HCT116 (cell line): Measurements from ENCODE around the gene PSMD11. TPM values are rescaled to one million over a fixed set of nuclear protein-coding genes. Genes with fewer than 3 reads are reported as not detected.
A peak's percentile ranks its signal among the peaks of the same experiment; 100 is the strongest.

Source experiments
- ATAC-seq: fragments of 200-7000 bp; cut with Tn5 transposase; 2 replicates; pipeline ENCODE4 v1.9.1; 2020; ENCODE audit warnings: mild to moderate bottlenecking, moderate library complexity
- BruUV-seq: library from RNA; stranded (reverse); fragments of 400-500 nt; replicated peaks from 2 replicates; lab custom pipeline; 2021; lab: Mats Ljungman, UMichigan
- CTCF ChIA-PET: fragments of 300-600 bp; sonication (Branson Sonifier 250); formaldehyde crosslinking; loops from one replicate; lab custom pipeline; 2021; ENCODE audit warnings: antibody characterized with exemption; lab: Charles Lee
- POLR2A ChIA-PET: fragments of 300-600, 350-600 bp; sonication (Branson Sonifier 250); formaldehyde crosslinking; loops from one replicate; lab custom pipeline; 2021; ENCODE audit warnings: antibody characterized with exemption; lab: Charles Lee
- RAD21 ChIA-PET, 2 experiments: fragments of 300-600 bp; sonication (Branson Sonifier 250); formaldehyde crosslinking; loops; one replicate each; lab custom pipeline; 2023; ENCODE audit warnings: low total read pairs in 2 of 2; ENCODE audit not compliant: uncharacterized antibody in 2 of 2, unreplicated experiment in 2 of 2, low non-redundant PET in 1 of 2; lab: Charles Lee
- DNase-seq: peaks from one replicate; pipeline ENCODE4 v3.0.0-alpha.2; 2010; ENCODE audit warnings: low read depth, low spot score
- H2AFZ ChIP-seq: fragments of 200-600 bp; shearing (Covaris generic), sonication (generic); 2 replicates; pipeline ENCODE4 v1.6.1; 2017; ENCODE audit warnings: low read depth, mixed run types, mixed read lengths, antibody characterized with exemption, low read length; ENCODE audit not compliant: poor library complexity, severe bottlenecking
- H3K27ac ChIP-seq: 2 replicates; pipeline ENCODE4 v1.5.1; 2012; ENCODE audit warnings: low read depth, low read length
- H3K27me3 ChIP-seq: fragments of 200-600 bp; sonication (generic); 2 replicates; pipeline ENCODE4 v1.6.1; 2016; ENCODE audit warnings: mixed run types, low read length, mixed read lengths; ENCODE audit not compliant: insufficient read depth
- H3K36me3 ChIP-seq, 2 experiments: fragments of 200-500 bp in 1 of 2; fragments of 200-600 bp in 1 of 2; sonication (Bioruptor generic) in 1 of 2; sonication (generic) in 1 of 2; 2 replicates each; pipeline versions ENCODE4 v1.5.1 to v1.6.1; 2014 to 2016; ENCODE audit warnings: low read length in 2 of 2, inconsistent platforms in 1 of 2, mixed read lengths in 1 of 2, mixed run types in 1 of 2; ENCODE audit not compliant: insufficient read depth in 2 of 2, control insufficient read depth in 1 of 2
- H3K4me1 ChIP-seq, 2 experiments: fragments of 200-600 bp in 1 of 2; sonication (generic) in 1 of 2; 2 replicates each; pipeline versions ENCODE4 v1.5.1 to v1.6.1; 2012 to 2017; ENCODE audit warnings: low read length in 2 of 2, inconsistent platforms in 1 of 2, mild to moderate bottlenecking in 1 of 2, mixed read lengths in 1 of 2, mixed run types in 1 of 2, moderate library complexity in 1 of 2; ENCODE audit not compliant: insufficient read depth in 2 of 2, control insufficient read depth in 1 of 2
- H3K4me2 ChIP-seq: fragments of 200-600 bp; sonication (generic); 2 replicates; pipeline ENCODE4 v1.6.1; 2017; ENCODE audit warnings: mixed run types, low read length, mixed read lengths
- H3K4me3 ChIP-seq, 2 experiments: fragments of 200-600 bp in 1 of 2; sonication (generic) in 1 of 2; replicated peaks in 1 of 2; 2 replicates each; pipeline ENCODE4 v1.5.1; 2011 to 2016; ENCODE audit warnings: low read length in 2 of 2, control low read depth in 1 of 2, low read depth in 1 of 2, mild to moderate bottlenecking in 1 of 2, mixed read lengths in 1 of 2, mixed run types in 1 of 2
- H3K79me2 ChIP-seq: fragments of 200-600 bp; sonication (generic); 2 replicates; pipeline ENCODE4 v1.6.1; 2017; ENCODE audit warnings: mild to moderate bottlenecking, mixed run types, low read length, moderate library complexity, mixed read lengths; ENCODE audit not compliant: insufficient read depth
- H3K9ac ChIP-seq: fragments of 200-600 bp; sonication (generic); 2 replicates; pipeline ENCODE4 v1.6.1; 2016; ENCODE audit warnings: low read length, mixed read lengths
- H3K9me2 ChIP-seq: fragments of 200-600 bp; sonication (generic), shearing (Covaris generic); 2 replicates; pipeline ENCODE4 v1.6.1; 2017; ENCODE audit warnings: mixed run types, mild to moderate bottlenecking, moderate library complexity; ENCODE audit not compliant: insufficient read depth
- H3K9me3 ChIP-seq, 2 experiments: fragments of 200-500 bp in 1 of 2; fragments of 200-600 bp in 1 of 2; sonication (Bioruptor generic) in 1 of 2; sonication (generic) in 1 of 2; 2 replicates each; pipeline ENCODE4 v1.6.1; 2014 to 2017; ENCODE audit warnings: low read length in 2 of 2, mixed read lengths in 2 of 2, inconsistent platforms in 1 of 2, low read depth in 1 of 2, mild to moderate bottlenecking in 1 of 2, mixed run types in 1 of 2, moderate library complexity in 1 of 2; ENCODE audit not compliant: control insufficient read depth in 1 of 2, insufficient read depth in 1 of 2
- H4K20me1 ChIP-seq: fragments of 200-600 bp; sonication (generic), shearing (Covaris generic); 2 replicates; pipeline ENCODE4 v1.6.1; 2017; ENCODE audit warnings: mixed run types, mild to moderate bottlenecking, moderate library complexity; ENCODE audit not compliant: insufficient read depth
- CBX3 ChIP-seq: IDR thresholded peaks from 2 replicates; pipeline ENCODE4 v1.6.1; 2012; ENCODE audit warnings: low read depth
- CEBPB ChIP-seq: IDR thresholded peaks from 2 replicates; pipeline ENCODE4 v1.6.1; 2012; ENCODE audit warnings: low read depth
- ELF1 ChIP-seq: IDR thresholded peaks from 2 replicates; pipeline ENCODE4 v1.6.1; 2012; ENCODE audit warnings: low read depth, borderline replicate concordance
- EZH2 ChIP-seq: fragments of 200-600 bp; sonication (generic); IDR thresholded peaks from 2 replicates; pipeline ENCODE4 v1.6.1; 2017; ENCODE audit warnings: antibody characterized with exemption, mixed run types
- EZH2phosphoT487 ChIP-seq: fragments of 200-600 bp; IDR thresholded peaks from 2 replicates; pipeline ENCODE4 v1.6.1; 2018; ENCODE audit warnings: antibody characterized with exemption, borderline replicate concordance
- JUND ChIP-seq: IDR thresholded peaks from 2 replicates; pipeline ENCODE4 v1.6.1; 2012
- POLR2A ChIP-seq: IDR thresholded peaks from 2 replicates; pipeline ENCODE4 v1.7.0; 2011; ENCODE audit warnings: borderline replicate concordance; ENCODE audit not compliant: insufficient read depth, insufficient read length; ENCODE audit errors: extremely low read depth
- POLR2AphosphoS5 ChIP-seq: IDR thresholded peaks from 2 replicates; pipeline ENCODE4 v1.6.1; 2011; ENCODE audit warnings: mild to moderate bottlenecking, low read depth, low read length, moderate library complexity
- RAD21 ChIP-seq: IDR thresholded peaks from 2 replicates; pipeline ENCODE4 v1.6.1; 2012; ENCODE audit warnings: low read depth, mild to moderate bottlenecking
- SP1 ChIP-seq: IDR thresholded peaks from 2 replicates; pipeline ENCODE4 v1.6.1; 2012; ENCODE audit warnings: low read depth
- SRF ChIP-seq: IDR thresholded peaks from 2 replicates; pipeline ENCODE4 v1.6.1; 2012; ENCODE audit warnings: low read depth
- TCF7L2 ChIP-seq: IDR thresholded peaks from 2 replicates; pipeline ENCODE4 v1.7.0; 2011; ENCODE audit warnings: borderline replicate concordance, inconsistent platforms; ENCODE audit not compliant: insufficient read depth, insufficient read length; ENCODE audit errors: extremely low read depth
- YY1 ChIP-seq: IDR thresholded peaks from 2 replicates; pipeline ENCODE4 v1.6.1; 2011; ENCODE audit warnings: low read length, low read depth, moderate library complexity, mild to moderate bottlenecking; ENCODE audit not compliant: insufficient replicate concordance; ENCODE audit errors: extremely low read depth
- intact Hi-C: fragments of 100-400 bp; cut with micrococcal nuclease; formaldehyde crosslinking; loops from 2 replicates; pipeline ENCODE4 v1.10.0; 2022
- total RNA-seq: library from RNA; stranded (reverse); gene quantifications from one replicate; pipeline ENCODE4 v1.2.1, GENCODE V29; 2021; ENCODE audit not compliant: unreplicated experiment
- TF ChIP-seq, protein P1 (sequence below): IDR thresholded peaks from 2 replicates; pipeline ENCODE4 v1.6.1; 2012
- TF ChIP-seq, protein P2 (sequence below), 3 experiments: fragments of 200-600 bp in 1 of 3; sonication (generic) in 1 of 3; IDR thresholded peaks in 2 of 3; conservative IDR thresholded peaks in 1 of 3; 2 replicates each; pipeline ENCODE4 v1.5.1; 2012 to 2017; ENCODE audit warnings: low read depth in 2 of 3, low read length in 2 of 3, antibody characterized with exemption in 1 of 3, borderline replicate concordance in 1 of 3, control low read depth in 1 of 3, mild to moderate bottlenecking in 1 of 3, mixed read lengths in 1 of 3, mixed run types in 1 of 3, moderate library complexity in 1 of 3; ENCODE audit not compliant: insufficient read depth in 1 of 3
- TF ChIP-seq, protein P3 (sequence below): IDR thresholded peaks from 2 replicates; pipeline ENCODE4 v1.6.1; 2011; ENCODE audit warnings: mild to moderate bottlenecking, low read length, moderate library complexity; ENCODE audit not compliant: insufficient replicate concordance; ENCODE audit errors: extremely low read depth
- TF ChIP-seq, protein P4 (sequence below): IDR thresholded peaks from 2 replicates; pipeline ENCODE4 v1.6.1; 2012
- TF ChIP-seq, protein P5 (sequence below): IDR thresholded peaks from 2 replicates; pipeline ENCODE4 v1.6.1; 2012; ENCODE audit warnings: low read depth

The PSMD11 gene
- total RNA-seq, 1 experiment from 2014 or later = 143 TPM

DNA sequence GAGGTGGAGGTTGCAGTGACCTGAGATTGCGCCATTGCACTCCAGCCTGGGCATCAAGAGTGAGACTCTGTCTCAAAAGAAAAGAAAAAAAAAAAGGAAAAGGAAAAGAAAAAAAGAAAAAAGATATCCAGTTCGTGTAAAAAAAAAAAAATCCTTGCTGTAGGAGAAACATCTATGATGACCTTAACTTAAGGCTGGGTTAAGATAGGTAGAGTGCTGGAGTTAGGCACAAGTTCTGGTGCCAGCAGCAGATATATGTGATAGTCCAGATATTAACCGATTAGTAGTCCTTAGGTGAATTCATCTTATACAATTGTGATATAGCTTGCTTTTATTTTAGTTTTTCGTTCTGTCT lies 17.2 kb downstream of the PSMD11 start:
- Histone ChIP-seq H3K4me2 (no peak overlapping the region), H3K9me3 (no peaks in the 10 kb centered on the region), H2AFZ (no peak overlapping the region), H3K27me3 (no peaks in the 10 kb centered on the region), H3K4me1 (peaks cover 4 to 5% of the 10 kb centered on the region in 2 experiments; a peak in 2 of 4 replicates), H3K36me3 (peaks cover 38 to 53% of the 10 kb centered on the region in 2 experiments; a peak in 3 of 4 replicates), H3K79me2 (peaks cover 98% of the 10 kb centered on the region), H4K20me1 (peaks cover 13% of the 10 kb centered on the region), H3K9ac (no peak overlapping the region), H3K9me2 (no peaks in the 10 kb centered on the region), H3K27ac (no peak overlapping the region), H3K4me3 (no peak overlapping the region)
- TF ChIP-seq TCF7L2 (no peak), YY1 (no peak), POLR2AphosphoS5 (no peak), JUND (no peak), SP1 (no peak), CEBPB (no peak), EZH2 (no peak), CBX3 (no peak), SRF (no peak), EZH2phosphoT487 (no peak), RAD21 (no peak), ELF1 (no peak), POLR2A (no peak)
- TF ChIP-seq, protein P1, sequence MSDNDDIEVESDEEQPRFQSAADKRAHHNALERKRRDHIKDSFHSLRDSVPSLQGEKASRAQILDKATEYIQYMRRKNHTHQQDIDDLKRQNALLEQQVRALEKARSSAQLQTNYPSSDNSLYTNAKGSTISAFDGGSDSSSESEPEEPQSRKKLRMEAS = no peak
- TF ChIP-seq, protein P2, sequence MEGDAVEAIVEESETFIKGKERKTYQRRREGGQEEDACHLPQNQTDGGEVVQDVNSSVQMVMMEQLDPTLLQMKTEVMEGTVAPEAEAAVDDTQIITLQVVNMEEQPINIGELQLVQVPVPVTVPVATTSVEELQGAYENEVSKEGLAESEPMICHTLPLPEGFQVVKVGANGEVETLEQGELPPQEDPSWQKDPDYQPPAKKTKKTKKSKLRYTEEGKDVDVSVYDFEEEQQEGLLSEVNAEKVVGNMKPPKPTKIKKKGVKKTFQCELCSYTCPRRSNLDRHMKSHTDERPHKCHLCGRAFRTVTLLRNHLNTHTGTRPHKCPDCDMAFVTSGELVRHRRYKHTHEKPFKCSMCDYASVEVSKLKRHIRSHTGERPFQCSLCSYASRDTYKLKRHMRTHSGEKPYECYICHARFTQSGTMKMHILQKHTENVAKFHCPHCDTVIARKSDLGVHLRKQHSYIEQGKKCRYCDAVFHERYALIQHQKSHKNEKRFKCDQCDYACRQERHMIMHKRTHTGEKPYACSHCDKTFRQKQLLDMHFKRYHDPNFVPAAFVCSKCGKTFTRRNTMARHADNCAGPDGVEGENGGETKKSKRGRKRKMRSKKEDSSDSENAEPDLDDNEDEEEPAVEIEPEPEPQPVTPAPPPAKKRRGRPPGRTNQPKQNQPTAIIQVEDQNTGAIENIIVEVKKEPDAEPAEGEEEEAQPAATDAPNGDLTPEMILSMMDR (IDR thresholded peaks at IDR 0.05 in 2 of 3, conservative IDR thresholded peaks at IDR 0.05 in 1 of 3; ENCODE audit: borderline replicate concordance in 1 of 3, insufficient read depth in 1 of 3, low read depth in 2 of 3, low read length in 2 of 3) = no peak
- TF ChIP-seq, protein P3, sequence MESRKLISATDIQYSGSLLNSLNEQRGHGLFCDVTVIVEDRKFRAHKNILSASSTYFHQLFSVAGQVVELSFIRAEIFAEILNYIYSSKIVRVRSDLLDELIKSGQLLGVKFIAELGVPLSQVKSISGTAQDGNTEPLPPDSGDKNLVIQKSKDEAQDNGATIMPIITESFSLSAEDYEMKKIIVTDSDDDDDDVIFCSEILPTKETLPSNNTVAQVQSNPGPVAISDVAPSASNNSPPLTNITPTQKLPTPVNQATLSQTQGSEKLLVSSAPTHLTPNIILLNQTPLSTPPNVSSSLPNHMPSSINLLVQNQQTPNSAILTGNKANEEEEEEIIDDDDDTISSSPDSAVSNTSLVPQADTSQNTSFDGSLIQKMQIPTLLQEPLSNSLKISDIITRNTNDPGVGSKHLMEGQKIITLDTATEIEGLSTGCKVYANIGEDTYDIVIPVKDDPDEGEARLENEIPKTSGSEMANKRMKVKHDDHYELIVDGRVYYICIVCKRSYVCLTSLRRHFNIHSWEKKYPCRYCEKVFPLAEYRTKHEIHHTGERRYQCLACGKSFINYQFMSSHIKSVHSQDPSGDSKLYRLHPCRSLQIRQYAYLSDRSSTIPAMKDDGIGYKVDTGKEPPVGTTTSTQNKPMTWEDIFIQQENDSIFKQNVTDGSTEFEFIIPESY = no peak
- TF ChIP-seq, protein P4, sequence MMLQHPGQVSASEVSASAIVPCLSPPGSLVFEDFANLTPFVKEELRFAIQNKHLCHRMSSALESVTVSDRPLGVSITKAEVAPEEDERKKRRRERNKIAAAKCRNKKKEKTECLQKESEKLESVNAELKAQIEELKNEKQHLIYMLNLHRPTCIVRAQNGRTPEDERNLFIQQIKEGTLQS = no peak
- TF ChIP-seq, protein P5, sequence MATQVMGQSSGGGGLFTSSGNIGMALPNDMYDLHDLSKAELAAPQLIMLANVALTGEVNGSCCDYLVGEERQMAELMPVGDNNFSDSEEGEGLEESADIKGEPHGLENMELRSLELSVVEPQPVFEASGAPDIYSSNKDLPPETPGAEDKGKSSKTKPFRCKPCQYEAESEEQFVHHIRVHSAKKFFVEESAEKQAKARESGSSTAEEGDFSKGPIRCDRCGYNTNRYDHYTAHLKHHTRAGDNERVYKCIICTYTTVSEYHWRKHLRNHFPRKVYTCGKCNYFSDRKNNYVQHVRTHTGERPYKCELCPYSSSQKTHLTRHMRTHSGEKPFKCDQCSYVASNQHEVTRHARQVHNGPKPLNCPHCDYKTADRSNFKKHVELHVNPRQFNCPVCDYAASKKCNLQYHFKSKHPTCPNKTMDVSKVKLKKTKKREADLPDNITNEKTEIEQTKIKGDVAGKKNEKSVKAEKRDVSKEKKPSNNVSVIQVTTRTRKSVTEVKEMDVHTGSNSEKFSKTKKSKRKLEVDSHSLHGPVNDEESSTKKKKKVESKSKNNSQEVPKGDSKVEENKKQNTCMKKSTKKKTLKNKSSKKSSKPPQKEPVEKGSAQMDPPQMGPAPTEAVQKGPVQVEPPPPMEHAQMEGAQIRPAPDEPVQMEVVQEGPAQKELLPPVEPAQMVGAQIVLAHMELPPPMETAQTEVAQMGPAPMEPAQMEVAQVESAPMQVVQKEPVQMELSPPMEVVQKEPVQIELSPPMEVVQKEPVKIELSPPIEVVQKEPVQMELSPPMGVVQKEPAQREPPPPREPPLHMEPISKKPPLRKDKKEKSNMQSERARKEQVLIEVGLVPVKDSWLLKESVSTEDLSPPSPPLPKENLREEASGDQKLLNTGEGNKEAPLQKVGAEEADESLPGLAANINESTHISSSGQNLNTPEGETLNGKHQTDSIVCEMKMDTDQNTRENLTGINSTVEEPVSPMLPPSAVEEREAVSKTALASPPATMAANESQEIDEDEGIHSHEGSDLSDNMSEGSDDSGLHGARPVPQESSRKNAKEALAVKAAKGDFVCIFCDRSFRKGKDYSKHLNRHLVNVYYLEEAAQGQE = no peak
- POLR2A ChIA-PET = interaction anchor here (1.6 kb wide), 1 partner anchor 17 kb away, joined by 3 read pairs; the partner anchor contains the start of gene PSMD11
- DNase-seq (no peak), ATAC-seq (peak; percentile 46)
- RAD21 ChIA-PET = interaction anchor here in 1 of 2 experiments (0.7 kb wide), 1 partner anchor 209 kb away, joined by 3 read pairs; no protein-coding TSS in a partner anchor
- intact Hi-C loops = loop anchor here (2.0 to 10.0 kb wide), 2 partner anchors 147 to 193 kb away; no protein-coding TSS in a partner anchor
- CTCF ChIA-PET = interaction anchor here (0.9 to 2.9 kb wide), 19 partner anchors 10 to 1289 kb away, joined by 3 to 30 read pairs (median 5); partner anchors contain the start of genes CDK5R1 and PSMD11
- BruUV-seq = no TSS peak
